WTC11 (cell line): ENCODE results near the gene BPIFB4. TPM values are rescaled to one million over a fixed set of nuclear protein-coding genes. Genes with fewer than 3 reads are reported as not detected.

ENCODE experiments used
- ATAC-seq: fragments of 200-7000 bp; cut with Tn5 transposase; 2 replicates; pipeline ENCODE4 v1.10.0; 2021; ENCODE audit warnings: mild to moderate bottlenecking, moderate library complexity
- CTCF ChIA-PET: fragments of 300-600 bp; sonication (Branson Sonifier 250); formaldehyde crosslinking; loops from one replicate; lab custom pipeline; 2021; ENCODE audit warnings: antibody characterized with exemption; lab: Charles Lee
- POLR2A ChIA-PET: fragments of 350-600 bp; sonication (Branson Sonifier 250); formaldehyde crosslinking; loops from one replicate; lab custom pipeline; 2021; ENCODE audit warnings: antibody characterized with exemption; lab: Charles Lee
- DNase-seq: peaks from one replicate; pipeline ENCODE4 v3.0.0; 2021; ENCODE audit warnings: low spot score
- H3K27ac Mint-ChIP-seq: 2 replicates; pipeline ENCODE4 v1.8.0; 2021; ENCODE audit warnings: mixed read lengths
- H3K27me3 Mint-ChIP-seq: 2 replicates; pipeline ENCODE4 v1.8.0; 2021; ENCODE audit warnings: low read depth, mild to moderate bottlenecking, moderate library complexity, mixed read lengths
- H3K36me3 Mint-ChIP-seq: 2 replicates; pipeline ENCODE4 v1.8.0; 2021; ENCODE audit warnings: mixed read lengths
- H3K4me1 Mint-ChIP-seq: 2 replicates; pipeline ENCODE4 v1.8.0; 2022; ENCODE audit warnings: mixed read lengths
- H3K4me3 Mint-ChIP-seq: 2 replicates; pipeline ENCODE4 v1.8.0; 2021; ENCODE audit warnings: mild to moderate bottlenecking, moderate library complexity, mixed read lengths
- H3K9me3 Mint-ChIP-seq: 2 replicates; pipeline ENCODE4 v1.8.0; 2021; ENCODE audit warnings: mixed read lengths
- AFF4 ChIP-seq: sonication (generic); formaldehyde crosslinking; IDR thresholded peaks from 2 replicates; pipeline ENCODE4 v1.8.1; 2023; ENCODE audit warnings: mild to moderate bottlenecking, missing genetic modification reagents, borderline replicate concordance
- CBFB ChIP-seq: sonication (generic); formaldehyde crosslinking; IDR thresholded peaks from 2 replicates; pipeline ENCODE4 v1.8.1; 2022; ENCODE audit warnings: mild to moderate bottlenecking, low read depth, missing genetic modification reagents
- CREB1 ChIP-seq: sonication (generic); formaldehyde crosslinking; IDR thresholded peaks from 2 replicates; pipeline ENCODE4 v1.8.0; 2023; ENCODE audit warnings: mild to moderate bottlenecking, missing genetic modification reagents
- CTCF ChIP-seq: fragments of 200-600 bp; IDR thresholded peaks from 2 replicates; pipeline ENCODE4 v1.8.0; 2022; ENCODE audit warnings: antibody characterized with exemption
- FOXJ3 ChIP-seq: sonication (generic); formaldehyde crosslinking; IDR thresholded peaks from 2 replicates; pipeline ENCODE4 v1.9.0; 2021; ENCODE audit warnings: missing genetic modification reagents, mild to moderate bottlenecking, borderline replicate concordance
- FOXK1 ChIP-seq: sonication (generic); formaldehyde crosslinking; IDR thresholded peaks from 2 replicates; pipeline ENCODE4 v1.8.0; 2022; ENCODE audit warnings: mild to moderate bottlenecking, moderate library complexity, missing genetic modification reagents
- GRHL2 ChIP-seq: fragments of 250-450 bp; sonication (Bioruptor Pico); IDR thresholded peaks from 2 replicates; pipeline ENCODE4 v1.8.0; 2022; ENCODE audit warnings: mild to moderate bottlenecking, moderate library complexity; ENCODE audit not compliant: insufficient replicate concordance, severe bottlenecking
- HMGA2 ChIP-seq: fragments of 250-450 bp; sonication (Bioruptor Pico); IDR thresholded peaks from 2 replicates; pipeline ENCODE4 v1.4.0; 2021; ENCODE audit warnings: mild to moderate bottlenecking, moderate library complexity
- JUN ChIP-seq: sonication (generic); formaldehyde crosslinking; IDR thresholded peaks from 2 replicates; pipeline ENCODE4 v1.8.0; 2023; ENCODE audit warnings: mild to moderate bottlenecking, missing genetic modification reagents
- KAT7 ChIP-seq: sonication (generic); formaldehyde crosslinking; IDR thresholded peaks from 2 replicates; pipeline ENCODE4 v1.8.1; 2023; ENCODE audit warnings: missing genetic modification reagents, mild to moderate bottlenecking, borderline replicate concordance
- MXD4 ChIP-seq: fragments of 250-450 bp; sonication (Bioruptor Pico); IDR thresholded peaks from 2 replicates; pipeline ENCODE4 v1.8.0; 2021; ENCODE audit warnings: mild to moderate bottlenecking, moderate library complexity, borderline replicate concordance
- NFE2L1 ChIP-seq: sonication (generic); formaldehyde crosslinking; IDR thresholded peaks from 2 replicates; pipeline ENCODE4 v1.8.1; 2023; ENCODE audit warnings: missing genetic modification reagents
- NFYB ChIP-seq: sonication (generic); formaldehyde crosslinking; conservative IDR thresholded peaks from 2 replicates; pipeline ENCODE4 v1.8.0; 2022; ENCODE audit warnings: low read depth, missing genetic modification reagents
- NR1H2 ChIP-seq: sonication (generic); formaldehyde crosslinking; IDR thresholded peaks from 2 replicates; pipeline ENCODE4 v1.9.0; 2021; ENCODE audit warnings: mild to moderate bottlenecking, moderate library complexity, missing genetic modification reagents
- PRRX2 ChIP-seq: fragments of 250-450 bp; sonication (Bioruptor Pico); IDR thresholded peaks from 2 replicates; pipeline ENCODE4 v1.8.0; 2021; ENCODE audit warnings: mild to moderate bottlenecking
- SMAD3 ChIP-seq: sonication (generic); formaldehyde crosslinking; IDR thresholded peaks from 2 replicates; pipeline ENCODE4 v1.8.0; 2022; ENCODE audit warnings: missing genetic modification reagents, mild to moderate bottlenecking, borderline replicate concordance
- SP1 ChIP-seq: sonication (generic); formaldehyde crosslinking; conservative IDR thresholded peaks from 2 replicates; pipeline ENCODE4 v1.8.1; 2022; ENCODE audit warnings: missing genetic modification reagents
- TEAD1 ChIP-seq: sonication (generic); formaldehyde crosslinking; IDR thresholded peaks from 2 replicates; pipeline ENCODE4 v1.8.0; 2022; ENCODE audit warnings: mild to moderate bottlenecking, missing genetic modification reagents
- TP53 ChIP-seq: sonication (generic); formaldehyde crosslinking; IDR thresholded peaks from 2 replicates; pipeline ENCODE4 v1.8.1; 2023; ENCODE audit warnings: mild to moderate bottlenecking, missing genetic modification reagents
- ZNF263 ChIP-seq: sonication (generic); formaldehyde crosslinking; IDR thresholded peaks from 2 replicates; pipeline ENCODE4 v1.8.1; 2022; ENCODE audit warnings: low read depth, mild to moderate bottlenecking, moderate library complexity, missing genetic modification reagents
- ZSCAN18 ChIP-seq: fragments of 250-450 bp; sonication (Bioruptor Pico); IDR thresholded peaks from 2 replicates; pipeline ENCODE4 v2.1.2; 2022; ENCODE audit warnings: mild to moderate bottlenecking, moderate library complexity
- total RNA-seq: library from RNA; stranded (reverse); gene quantifications from 3 replicates; pipeline ENCODE4 v1.2.3, GENCODE V29; 2021
- TF ChIP-seq, protein P1 (sequence below): sonication (generic); formaldehyde crosslinking; IDR thresholded peaks from 2 replicates; pipeline ENCODE4 v1.8.0; 2022; ENCODE audit warnings: mild to moderate bottlenecking, missing genetic modification reagents
- TF ChIP-seq, protein P2 (sequence below): sonication (generic); formaldehyde crosslinking; IDR thresholded peaks from 2 replicates; pipeline ENCODE4 v1.8.1; 2022; ENCODE audit warnings: low read depth, mild to moderate bottlenecking, moderate library complexity, missing genetic modification reagents, borderline replicate concordance
- TF ChIP-seq, protein P3 (sequence below): fragments of 250-450 bp; sonication (Bioruptor Pico); IDR thresholded peaks from 2 replicates; pipeline ENCODE4 v1.9.0; 2021; ENCODE audit warnings: mild to moderate bottlenecking, borderline replicate concordance

The BPIFB4 gene
- total RNA-seq, 1 experiment from 2014 or later = not detected

DNA sequence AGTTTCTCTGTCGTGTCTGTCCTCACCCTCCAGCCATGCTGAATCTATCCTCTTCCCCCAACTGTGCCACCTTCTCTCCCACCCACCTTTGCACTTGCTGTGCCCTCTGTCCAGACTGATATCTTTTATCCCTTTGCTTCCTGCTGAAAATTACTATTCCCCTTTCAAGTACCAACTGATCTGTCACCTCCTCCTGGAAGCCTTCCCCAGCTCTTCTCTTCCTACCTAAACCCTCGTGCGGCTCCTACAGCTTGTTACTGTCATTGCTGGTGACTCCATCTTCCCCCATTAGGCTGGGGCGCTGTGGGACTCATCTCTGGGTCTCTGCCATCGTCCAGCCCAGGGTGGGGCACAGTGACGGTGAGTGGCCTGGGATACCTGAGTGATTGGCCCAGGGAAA, 46.9 kb upstream of the BPIFB4 start:
- peaks cover 6% of the 10 kb centered on the region; the same call in 1 of the 2 replicates for H3K9me3 Mint-ChIP-seq
- peaks cover 5% of the 10 kb centered on the region for H3K27me3 Mint-ChIP-seq
- ATAC-seq = no peak
- no peaks in the 10 kb centered on the region for H3K36me3 Mint-ChIP-seq
- POLR2A ChIA-PET = no interaction called here
- no peak for DNase-seq
- TF ChIP-seq MXD4 (CRISPR knock-in tag) = no peak
- TF ChIP-seq NR1H2 (CRISPR knock-in tag) = no peak
- TF ChIP-seq FOXJ3 (CRISPR knock-in tag) = no peak
- TF ChIP-seq, protein P1, sequence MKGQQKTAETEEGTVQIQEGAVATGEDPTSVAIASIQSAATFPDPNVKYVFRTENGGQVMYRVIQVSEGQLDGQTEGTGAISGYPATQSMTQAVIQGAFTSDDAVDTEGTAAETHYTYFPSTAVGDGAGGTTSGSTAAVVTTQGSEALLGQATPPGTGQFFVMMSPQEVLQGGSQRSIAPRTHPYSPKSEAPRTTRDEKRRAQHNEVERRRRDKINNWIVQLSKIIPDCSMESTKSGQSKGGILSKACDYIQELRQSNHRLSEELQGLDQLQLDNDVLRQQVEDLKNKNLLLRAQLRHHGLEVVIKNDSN = no peak
- TF ChIP-seq KAT7 (CRISPR knock-in tag) = no peak
- no peak for TF ChIP-seq ZSCAN18 (CRISPR knock-in tag)
- TF ChIP-seq PRRX2 (CRISPR knock-in tag) = no peak
- no peak for TF ChIP-seq CTCF
- TF ChIP-seq, protein P2, sequence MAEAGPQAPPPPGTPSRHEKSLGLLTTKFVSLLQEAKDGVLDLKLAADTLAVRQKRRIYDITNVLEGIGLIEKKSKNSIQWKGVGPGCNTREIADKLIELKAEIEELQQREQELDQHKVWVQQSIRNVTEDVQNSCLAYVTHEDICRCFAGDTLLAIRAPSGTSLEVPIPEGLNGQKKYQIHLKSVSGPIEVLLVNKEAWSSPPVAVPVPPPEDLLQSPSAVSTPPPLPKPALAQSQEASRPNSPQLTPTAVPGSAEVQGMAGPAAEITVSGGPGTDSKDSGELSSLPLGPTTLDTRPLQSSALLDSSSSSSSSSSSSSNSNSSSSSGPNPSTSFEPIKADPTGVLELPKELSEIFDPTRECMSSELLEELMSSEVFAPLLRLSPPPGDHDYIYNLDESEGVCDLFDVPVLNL (CRISPR knock-in tag) = no peak
- TF ChIP-seq SP1 (CRISPR knock-in tag) = no peak
- no peak for TF ChIP-seq NFYB
- no peak for TF ChIP-seq SMAD3 (CRISPR knock-in tag)
- no peak overlapping the region for H3K27ac Mint-ChIP-seq
- CTCF ChIA-PET = interaction anchor here (1.5 kb wide), 1 partner anchor 26 kb away, joined by 3 read pairs; the partner anchor contains the start of gene BPIFB2
- no peaks in the 10 kb centered on the region for H3K4me1 Mint-ChIP-seq
- no peak overlapping the region for H3K4me3 Mint-ChIP-seq

DNA sequence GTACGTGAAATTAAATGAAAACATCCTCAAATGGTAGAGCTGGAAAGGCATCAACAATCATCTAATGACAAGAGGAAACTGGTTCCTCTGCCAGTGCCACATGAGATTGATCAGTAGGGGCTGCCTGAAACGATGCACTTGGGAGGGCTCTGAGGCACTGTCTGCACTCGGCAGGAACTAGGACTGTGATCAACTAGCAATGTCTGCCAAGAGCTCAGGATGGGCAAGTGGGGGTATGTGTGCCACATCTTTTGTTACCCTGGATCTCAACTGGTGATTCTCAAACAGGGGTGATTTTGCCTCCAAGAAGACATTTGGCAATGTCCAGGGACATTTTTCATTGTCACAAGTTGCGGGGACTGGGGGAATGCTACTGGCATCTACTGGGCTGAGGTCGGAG, 46.1 kb upstream of the BPIFB4 start:
- Mint-ChIP-seq H3K36me3 (no peaks in the 10 kb centered on the region), H3K9me3 (peaks cover 6% of the 10 kb centered on the region; the same call in 1 of the 2 replicates), H3K27me3 (peaks cover 13% of the 10 kb centered on the region), H3K4me1 (no peaks in the 10 kb centered on the region), H3K27ac (no peak overlapping the region), H3K4me3 (no peak overlapping the region)
- ChIA-PET POLR2A (no interaction called here), CTCF (no interaction called here)
- no peak for DNase-seq
- no peak for ATAC-seq
- no peak for TF ChIP-seq CREB1 (CRISPR knock-in tag)
- TF ChIP-seq TP53 (CRISPR knock-in tag) = no peak
- TF ChIP-seq GRHL2 = no peak
- no peak for TF ChIP-seq ZNF263 (CRISPR knock-in tag)
- no peak for TF ChIP-seq JUN (CRISPR knock-in tag)
- TF ChIP-seq, protein P3, sequence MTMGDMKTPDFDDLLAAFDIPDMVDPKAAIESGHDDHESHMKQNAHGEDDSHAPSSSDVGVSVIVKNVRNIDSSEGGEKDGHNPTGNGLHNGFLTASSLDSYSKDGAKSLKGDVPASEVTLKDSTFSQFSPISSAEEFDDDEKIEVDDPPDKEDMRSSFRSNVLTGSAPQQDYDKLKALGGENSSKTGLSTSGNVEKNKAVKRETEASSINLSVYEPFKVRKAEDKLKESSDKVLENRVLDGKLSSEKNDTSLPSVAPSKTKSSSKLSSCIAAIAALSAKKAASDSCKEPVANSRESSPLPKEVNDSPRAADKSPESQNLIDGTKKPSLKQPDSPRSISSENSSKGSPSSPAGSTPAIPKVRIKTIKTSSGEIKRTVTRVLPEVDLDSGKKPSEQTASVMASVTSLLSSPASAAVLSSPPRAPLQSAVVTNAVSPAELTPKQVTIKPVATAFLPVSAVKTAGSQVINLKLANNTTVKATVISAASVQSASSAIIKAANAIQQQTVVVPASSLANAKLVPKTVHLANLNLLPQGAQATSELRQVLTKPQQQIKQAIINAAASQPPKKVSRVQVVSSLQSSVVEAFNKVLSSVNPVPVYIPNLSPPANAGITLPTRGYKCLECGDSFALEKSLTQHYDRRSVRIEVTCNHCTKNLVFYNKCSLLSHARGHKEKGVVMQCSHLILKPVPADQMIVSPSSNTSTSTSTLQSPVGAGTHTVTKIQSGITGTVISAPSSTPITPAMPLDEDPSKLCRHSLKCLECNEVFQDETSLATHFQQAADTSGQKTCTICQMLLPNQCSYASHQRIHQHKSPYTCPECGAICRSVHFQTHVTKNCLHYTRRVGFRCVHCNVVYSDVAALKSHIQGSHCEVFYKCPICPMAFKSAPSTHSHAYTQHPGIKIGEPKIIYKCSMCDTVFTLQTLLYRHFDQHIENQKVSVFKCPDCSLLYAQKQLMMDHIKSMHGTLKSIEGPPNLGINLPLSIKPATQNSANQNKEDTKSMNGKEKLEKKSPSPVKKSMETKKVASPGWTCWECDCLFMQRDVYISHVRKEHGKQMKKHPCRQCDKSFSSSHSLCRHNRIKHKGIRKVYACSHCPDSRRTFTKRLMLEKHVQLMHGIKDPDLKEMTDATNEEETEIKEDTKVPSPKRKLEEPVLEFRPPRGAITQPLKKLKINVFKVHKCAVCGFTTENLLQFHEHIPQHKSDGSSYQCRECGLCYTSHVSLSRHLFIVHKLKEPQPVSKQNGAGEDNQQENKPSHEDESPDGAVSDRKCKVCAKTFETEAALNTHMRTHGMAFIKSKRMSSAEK = no peak
- TF ChIP-seq CBFB = no peak
- no peak for TF ChIP-seq TEAD1 (CRISPR knock-in tag)
- no peak for TF ChIP-seq FOXJ3 (CRISPR knock-in tag)
- no peak for TF ChIP-seq FOXK1 (CRISPR knock-in tag)
- no peak for TF ChIP-seq AFF4 (CRISPR knock-in tag)
- TF ChIP-seq NFE2L1 = no peak
- no peak for TF ChIP-seq HMGA2
